MCF 10A (cell line): ENCODE results near the gene RAP1GDS1. TPM values are rescaled to one million over a fixed set of nuclear protein-coding genes. Genes with fewer than 3 reads are reported as not detected.
A peak's percentile ranks its signal among the peaks of the same experiment; 100 is the strongest.

ENCODE experiments used
- BruUV-seq: library from RNA; stranded (reverse); fragments of 400-500 nt; replicated peaks from 2 replicates; lab custom pipeline; 2021; lab: Mats Ljungman, UMichigan
- CTCF ChIA-PET: fragments of 300-600 bp; sonication (Branson Sonifier 250); formaldehyde crosslinking; extraction: SDS; loops from one replicate; lab custom pipeline; 2021; ENCODE audit warnings: antibody characterized with exemption, inconsistent platforms; lab: Yijun Ruan, JAX
- POLR2A ChIA-PET: fragments of 300-600, 350-650 bp; sonication (Branson Sonifier 250); formaldehyde crosslinking; extraction: SDS; loops from one replicate; lab custom pipeline; 2020; ENCODE audit warnings: antibody characterized with exemption, inconsistent platforms; lab: Yijun Ruan, JAX
- DNase-seq: peaks from one replicate; pipeline ENCODE4 v3.0.0-alpha.2; 2018; ENCODE audit not compliant: unreplicated experiment
- H3K27ac Mint-ChIP-seq: one replicate; pipeline ENCODE4 v1.8.0; 2022; ENCODE audit warnings: mild to moderate bottlenecking, low read depth, mixed read lengths; ENCODE audit not compliant: unreplicated experiment
- H3K27me3 Mint-ChIP-seq: one replicate; pipeline ENCODE4 v1.8.0; 2022; ENCODE audit warnings: mixed read lengths; ENCODE audit not compliant: insufficient read depth, unreplicated experiment
- H3K36me3 Mint-ChIP-seq: one replicate; pipeline ENCODE4 v1.8.0; 2022; ENCODE audit warnings: mild to moderate bottlenecking, moderate library complexity, mixed read lengths; ENCODE audit not compliant: insufficient read depth, unreplicated experiment
- H3K4me1 Mint-ChIP-seq: one replicate; pipeline ENCODE4 v1.8.0; 2022; ENCODE audit warnings: mixed read lengths; ENCODE audit not compliant: insufficient read depth, unreplicated experiment
- H3K4me3 Mint-ChIP-seq: one replicate; pipeline ENCODE4 v1.8.0; 2022; ENCODE audit warnings: mild to moderate bottlenecking, moderate library complexity, mixed read lengths; ENCODE audit not compliant: unreplicated experiment
- H3K9me3 Mint-ChIP-seq: one replicate; pipeline ENCODE4 v1.8.0; 2022; ENCODE audit warnings: mixed read lengths; ENCODE audit not compliant: unreplicated experiment
- intact Hi-C: fragments of 100-400 bp; cut with micrococcal nuclease; formaldehyde crosslinking; loops from 2 replicates; pipeline ENCODE4 v1.14.1; 2022
- total RNA-seq: library from RNA; stranded (reverse); gene quantifications from 2 replicates; pipeline ENCODE4 v1.2.3, GENCODE V29; 2022
- TF ChIP-seq, protein P1 (sequence below): fragments of 200-600 bp; IDR thresholded peaks from one replicate; pipeline ENCODE4 v1.8.0; 2022; ENCODE audit warnings: antibody characterized with exemption, mild to moderate bottlenecking; ENCODE audit not compliant: unreplicated experiment

The RAP1GDS1 gene
- total RNA-seq, 1 experiment from 2014 or later: 68.9 TPM

- Mint-ChIP-seq H3K9me3 (no peaks in the 10 kb centered on the region), H3K27ac (no peak overlapping the region), H3K36me3 (peaks cover 5% of the 10 kb centered on the region), H3K4me3 (no peak overlapping the region), H3K4me1 (peaks cover 23% of the 10 kb centered on the region), H3K27me3 (no peaks in the 10 kb centered on the region)
- POLR2A ChIA-PET: interaction anchor here (0.6 kb wide), 1 partner anchor 112 kb away, joined by 4 read pairs; no protein-coding TSS in a partner anchor
- DNase-seq: no peak
- TF ChIP-seq, protein P1, sequence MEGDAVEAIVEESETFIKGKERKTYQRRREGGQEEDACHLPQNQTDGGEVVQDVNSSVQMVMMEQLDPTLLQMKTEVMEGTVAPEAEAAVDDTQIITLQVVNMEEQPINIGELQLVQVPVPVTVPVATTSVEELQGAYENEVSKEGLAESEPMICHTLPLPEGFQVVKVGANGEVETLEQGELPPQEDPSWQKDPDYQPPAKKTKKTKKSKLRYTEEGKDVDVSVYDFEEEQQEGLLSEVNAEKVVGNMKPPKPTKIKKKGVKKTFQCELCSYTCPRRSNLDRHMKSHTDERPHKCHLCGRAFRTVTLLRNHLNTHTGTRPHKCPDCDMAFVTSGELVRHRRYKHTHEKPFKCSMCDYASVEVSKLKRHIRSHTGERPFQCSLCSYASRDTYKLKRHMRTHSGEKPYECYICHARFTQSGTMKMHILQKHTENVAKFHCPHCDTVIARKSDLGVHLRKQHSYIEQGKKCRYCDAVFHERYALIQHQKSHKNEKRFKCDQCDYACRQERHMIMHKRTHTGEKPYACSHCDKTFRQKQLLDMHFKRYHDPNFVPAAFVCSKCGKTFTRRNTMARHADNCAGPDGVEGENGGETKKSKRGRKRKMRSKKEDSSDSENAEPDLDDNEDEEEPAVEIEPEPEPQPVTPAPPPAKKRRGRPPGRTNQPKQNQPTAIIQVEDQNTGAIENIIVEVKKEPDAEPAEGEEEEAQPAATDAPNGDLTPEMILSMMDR: no peak
- no TSS peak for BruUV-seq
- intact Hi-C loops: loop anchor here (5.0 to 10.0 kb wide), 4 partner anchors 263 to 993 kb away; no protein-coding TSS in a partner anchor
- CTCF ChIA-PET: interaction anchor here (0.6 to 1.5 kb wide), 7 partner anchors 9 to 587 kb away, joined by 3 to 4 read pairs (median 3); no protein-coding TSS in a partner anchor
Observed at GRCh38 chr4:98469771-98470170, 208.6 kb downstream of the RAP1GDS1 start.

DNA sequence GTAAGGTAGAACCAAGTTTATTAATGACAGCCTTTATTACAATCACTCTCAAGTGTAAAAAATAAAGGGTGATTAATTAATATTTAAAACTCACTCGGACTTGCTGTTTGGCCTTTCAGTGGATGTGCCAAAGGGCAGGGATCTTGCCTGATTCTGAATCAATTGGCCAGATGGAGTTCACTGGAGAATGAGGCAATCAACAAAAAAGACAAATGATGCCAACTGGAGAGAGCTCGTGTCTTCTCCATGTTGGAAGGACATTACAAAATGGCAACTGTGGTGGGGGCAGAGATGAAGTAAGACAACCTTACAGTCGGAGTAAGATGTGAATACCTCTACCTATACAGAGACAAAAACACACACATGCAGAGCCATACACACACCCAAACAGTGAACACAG is 209.2 kb downstream of the RAP1GDS1 start:
- TF ChIP-seq, protein P1: no peak
- Mint-ChIP-seq H3K4me1 (peaks cover 23% of the 10 kb centered on the region), H3K4me3 (no peak overlapping the region), H3K27ac (no peak overlapping the region), H3K9me3 (no peaks in the 10 kb centered on the region), H3K36me3 (peaks cover 5% of the 10 kb centered on the region), H3K27me3 (no peaks in the 10 kb centered on the region)
- intact Hi-C loops: no loop called here
- POLR2A ChIA-PET: interaction anchor here (0.6 to 2.2 kb wide), 2 partner anchors 113 to 459 kb away, joined by 4 to 7 read pairs; partner anchors contain the start of gene EIF4E
- CTCF ChIA-PET: interaction anchor here (0.6 to 1.5 kb wide), 5 partner anchors 25 to 1825 kb away, joined by 3 to 4 read pairs (median 3); no protein-coding TSS in a partner anchor
- no TSS peak for BruUV-seq
- no peak for DNase-seq

DNA sequence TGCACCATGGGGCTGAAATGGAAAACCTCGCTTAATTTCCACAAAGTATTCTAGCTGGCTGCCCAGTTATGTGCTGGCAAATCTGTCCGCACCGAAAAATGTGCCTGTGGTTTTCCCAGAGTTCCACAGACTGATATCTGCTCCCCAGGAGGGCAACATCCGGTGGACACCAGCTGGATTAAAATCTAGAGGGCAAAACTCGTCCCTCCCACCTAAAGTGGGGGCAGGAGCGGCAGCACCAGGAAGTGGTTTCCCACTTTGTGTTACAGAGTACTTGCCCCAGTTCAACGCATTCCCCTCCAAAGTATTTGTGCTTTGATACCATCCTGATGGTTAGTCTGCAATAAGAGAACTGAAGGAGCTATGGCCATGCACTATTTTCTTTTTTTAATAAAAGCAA is 209.6 kb downstream of the RAP1GDS1 start:
- no peak for DNase-seq
- ChIA-PET CTCF (interaction anchor here (0.6 to 1.5 kb wide), 5 partner anchors 12 to 1826 kb away, joined by 3 to 4 read pairs (median 3); no protein-coding TSS in a partner anchor), POLR2A (interaction anchor here (2.2 kb wide), 1 partner anchor 458 kb away, joined by 7 read pairs; the partner anchor contains the start of gene EIF4E)
- no peaks in the 10 kb centered on the region for H3K9me3 Mint-ChIP-seq
- intact Hi-C loops: no loop called here
- no peak overlapping the region for H3K4me3 Mint-ChIP-seq
- no TSS peak for BruUV-seq
- TF ChIP-seq, protein P1: no peak
- H3K27ac Mint-ChIP-seq: no peak overlapping the region
- no peaks in the 10 kb centered on the region for H3K27me3 Mint-ChIP-seq
- peaks cover 5% of the 10 kb centered on the region for H3K36me3 Mint-ChIP-seq
- peaks cover 23% of the 10 kb centered on the region for H3K4me1 Mint-ChIP-seq

GRCh38 chr4:98473046-98473445 is 211.9 kb downstream of the RAP1GDS1 start:
- ChIA-PET CTCF (interaction anchor here (0.7 kb wide), 1 partner anchor 249 kb away, joined by 5 read pairs; no protein-coding TSS in a partner anchor), POLR2A (interaction anchor here (1.1 kb wide), 1 partner anchor 185 kb away, joined by 4 read pairs; the partner anchor contains the start of gene TSPAN5)
- H3K4me1 Mint-ChIP-seq: peaks cover 12% of the 10 kb centered on the region
- peaks cover 9% of the 10 kb centered on the region for H3K36me3 Mint-ChIP-seq
- no peaks in the 10 kb centered on the region for H3K9me3 Mint-ChIP-seq
- H3K27me3 Mint-ChIP-seq: no peaks in the 10 kb centered on the region
- peak; percentile 79 for DNase-seq
- TF ChIP-seq, protein P1: no peak
- no peak overlapping the region for H3K4me3 Mint-ChIP-seq
- no peak overlapping the region for H3K27ac Mint-ChIP-seq
- intact Hi-C loops: no loop called here
- BruUV-seq: no TSS peak
